ENCODE results near the gene C1orf115. TPM values are rescaled to one million over a fixed set of nuclear protein-coding genes. Genes with fewer than 3 reads are reported as not detected.

Gene C1orf115
- total RNA-seq, 4 donors from 2014 or later: 27.4 to 63.0 (median 38.9) TPM

DNA sequence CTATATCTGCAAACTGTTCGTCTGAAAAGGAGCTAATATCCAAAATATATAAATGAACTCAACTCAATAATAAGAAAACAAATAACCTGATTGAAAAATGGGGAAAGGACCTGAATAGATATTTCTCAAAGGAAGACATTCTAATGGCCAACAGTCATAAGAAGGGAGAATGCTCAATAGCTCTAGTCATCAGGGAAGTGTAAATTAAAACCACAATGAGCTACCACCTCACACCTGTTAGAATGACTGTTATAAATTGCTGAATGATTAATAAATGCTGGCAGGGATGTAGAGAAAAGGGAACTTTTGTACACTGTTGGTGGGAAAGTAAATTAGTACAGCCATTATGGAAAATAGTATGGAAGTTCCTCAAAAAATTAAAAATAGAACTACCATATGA lies 21.2 kb upstream of the C1orf115 start:
- no peak for DNase-seq (ENCODE audit: low spot score)
- TF ChIP-seq, protein P1, sequence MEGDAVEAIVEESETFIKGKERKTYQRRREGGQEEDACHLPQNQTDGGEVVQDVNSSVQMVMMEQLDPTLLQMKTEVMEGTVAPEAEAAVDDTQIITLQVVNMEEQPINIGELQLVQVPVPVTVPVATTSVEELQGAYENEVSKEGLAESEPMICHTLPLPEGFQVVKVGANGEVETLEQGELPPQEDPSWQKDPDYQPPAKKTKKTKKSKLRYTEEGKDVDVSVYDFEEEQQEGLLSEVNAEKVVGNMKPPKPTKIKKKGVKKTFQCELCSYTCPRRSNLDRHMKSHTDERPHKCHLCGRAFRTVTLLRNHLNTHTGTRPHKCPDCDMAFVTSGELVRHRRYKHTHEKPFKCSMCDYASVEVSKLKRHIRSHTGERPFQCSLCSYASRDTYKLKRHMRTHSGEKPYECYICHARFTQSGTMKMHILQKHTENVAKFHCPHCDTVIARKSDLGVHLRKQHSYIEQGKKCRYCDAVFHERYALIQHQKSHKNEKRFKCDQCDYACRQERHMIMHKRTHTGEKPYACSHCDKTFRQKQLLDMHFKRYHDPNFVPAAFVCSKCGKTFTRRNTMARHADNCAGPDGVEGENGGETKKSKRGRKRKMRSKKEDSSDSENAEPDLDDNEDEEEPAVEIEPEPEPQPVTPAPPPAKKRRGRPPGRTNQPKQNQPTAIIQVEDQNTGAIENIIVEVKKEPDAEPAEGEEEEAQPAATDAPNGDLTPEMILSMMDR (IDR thresholded peaks at IDR 0.05): no peak
- no peak for ATAC-seq (ENCODE audit: low FRiP score)

DNA sequence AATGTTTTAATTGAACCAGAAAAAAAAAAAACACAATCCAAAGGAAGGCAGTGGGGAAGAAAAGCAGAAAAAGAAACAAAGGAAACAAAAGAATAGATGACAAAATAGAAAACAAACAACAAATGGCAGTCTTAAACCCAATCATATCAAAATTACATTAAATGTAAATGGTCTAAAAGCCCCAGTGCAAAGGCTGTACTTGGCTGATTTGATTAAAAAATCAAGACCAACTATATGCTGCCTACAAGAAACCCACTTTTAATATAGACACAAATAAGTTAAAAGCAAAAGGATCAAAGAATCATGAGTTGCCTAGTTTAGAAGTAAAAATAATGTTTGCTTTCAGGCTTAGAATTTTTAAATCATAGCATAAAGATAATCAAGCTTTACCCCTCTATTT lies 19.8 kb upstream of the C1orf115 start:
- TF ChIP-seq, protein P1 (IDR thresholded peaks at IDR 0.05): no peak

DNA sequence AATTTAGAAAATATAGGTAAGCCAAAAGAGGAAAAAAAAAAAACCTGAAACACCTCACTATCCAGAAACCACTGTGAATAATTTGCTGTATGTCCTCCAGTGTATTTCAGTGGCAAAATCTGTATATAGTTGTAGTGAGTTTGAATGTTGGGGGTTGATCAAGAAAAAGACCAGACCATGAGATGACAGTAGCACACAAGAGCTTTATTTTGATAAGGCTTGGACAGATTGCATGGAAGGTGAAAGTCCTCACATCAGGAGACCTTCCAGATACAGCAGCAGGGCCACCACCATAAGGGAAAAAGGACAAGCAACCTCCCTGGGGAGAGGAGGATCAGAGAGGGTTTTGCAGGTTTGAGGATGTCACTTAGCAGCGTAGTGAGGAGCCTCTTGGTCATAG lies 16.2 kb upstream of the C1orf115 start:
- ATAC-seq (ENCODE audit: low FRiP score) (no peak), DNase-seq (ENCODE audit: low spot score) (no peak)
- TF ChIP-seq, protein P1 (IDR thresholded peaks at IDR 0.05): no peak

More for the DNA sequence above, 19.8 kb upstream of the C1orf115 start:
- ATAC-seq (ENCODE audit: low FRiP score) (no peak), DNase-seq (ENCODE audit: low spot score) (no peak)

DNA sequence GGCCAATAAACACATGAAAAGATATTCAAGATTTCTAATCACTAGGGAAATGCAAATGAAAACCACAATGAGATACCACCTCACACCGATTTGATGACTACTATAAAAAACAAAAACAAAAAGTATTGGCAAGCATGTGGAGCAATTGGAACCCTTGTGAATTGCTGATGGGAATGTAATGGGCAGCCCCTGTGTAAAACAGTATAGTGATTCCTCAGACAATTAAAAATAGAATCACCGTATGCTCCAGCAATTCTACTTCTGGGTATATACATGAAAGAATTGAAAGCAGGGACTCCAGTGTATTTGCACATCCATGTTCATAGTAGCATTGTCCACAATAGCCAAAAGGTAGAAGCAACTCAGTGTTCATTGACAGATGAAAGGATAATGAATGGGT lies 12.9 kb upstream of the C1orf115 start:
- DNase-seq (ENCODE audit: low spot score) (no peak), ATAC-seq (ENCODE audit: low FRiP score) (no peak)
- TF ChIP-seq, protein P1 (IDR thresholded peaks at IDR 0.05): no peak

DNA sequence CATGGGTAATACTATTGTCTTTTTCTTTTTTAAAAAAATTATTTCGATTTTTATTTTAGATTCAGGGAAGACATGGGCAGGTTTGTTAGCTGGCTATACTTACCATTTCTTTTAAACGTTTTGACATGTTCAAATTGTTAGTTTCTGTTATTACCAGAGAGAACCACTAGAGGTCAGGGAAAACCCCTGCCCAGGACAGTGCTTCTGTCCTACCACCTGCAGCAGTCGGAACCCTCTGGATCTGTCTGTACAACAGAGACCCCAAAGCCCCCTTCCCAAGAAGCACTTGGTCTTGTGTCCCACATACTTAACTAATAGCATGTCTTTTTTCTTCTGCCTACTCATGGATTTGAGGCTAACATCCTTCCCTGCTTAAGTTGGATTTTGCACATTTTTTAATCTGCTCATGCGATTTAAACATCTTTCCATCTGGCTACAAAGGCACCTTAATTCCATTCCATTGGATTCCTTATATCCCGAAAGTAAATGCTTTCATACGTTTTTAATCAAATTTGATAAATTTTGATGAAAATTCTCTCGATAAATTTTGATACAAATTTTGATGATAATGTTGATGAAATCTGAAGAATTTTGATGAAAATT lies 10.0 kb upstream of the C1orf115 start:
- ATAC-seq (ENCODE audit: low FRiP score): peak; percentile 78
- no peak for DNase-seq (ENCODE audit: low spot score)
- TF ChIP-seq, protein P1 (IDR thresholded peaks at IDR 0.05): no peak

DNA sequence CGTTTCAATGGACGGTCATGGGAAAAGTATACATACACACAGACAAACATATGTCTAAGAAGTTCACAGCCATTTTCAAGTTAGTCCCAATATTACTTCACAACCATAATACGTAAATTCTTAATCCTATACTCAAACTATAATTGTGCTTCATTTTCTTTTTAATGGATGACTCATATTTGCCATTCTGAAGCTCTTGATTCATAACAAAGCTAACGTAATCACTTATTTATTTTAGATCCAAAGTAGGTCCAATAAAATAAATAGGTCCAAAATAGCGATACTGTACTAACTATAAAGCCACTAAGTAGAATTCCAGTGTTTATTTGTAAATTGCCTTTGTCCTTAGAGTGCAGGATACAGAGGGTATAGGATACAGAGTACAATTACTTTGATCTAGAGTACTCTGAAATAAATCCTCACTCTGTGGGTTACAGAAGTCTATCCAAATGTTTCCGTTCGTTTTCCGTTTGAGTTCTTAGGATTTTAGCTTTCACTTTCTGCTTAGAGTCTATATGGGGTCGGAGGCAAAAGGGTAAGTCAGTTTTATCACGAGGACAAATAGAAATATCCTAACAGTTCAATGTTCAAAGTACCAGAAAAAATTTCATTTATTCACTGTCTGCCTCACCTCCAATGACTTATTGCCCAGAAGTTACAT lies 8.8 kb upstream of the C1orf115 start:
- DNase-seq (ENCODE audit: low spot score) (no peak), ATAC-seq (ENCODE audit: low FRiP score) (no peak)
- TF ChIP-seq, protein P1 (IDR thresholded peaks at IDR 0.05): no peak
